Stimulated activated CD4-positive, alpha-beta T cell treated with anti-CD3 and anti-CD28 coated beads, TNF-alpha, amount 100 ng/mL, for 1 hour (primary cell): ENCODE data around the gene DOCK2.
"Not testable (repeated sequence)": the region's sequence is repeated elsewhere in the genome, so short reads cannot be mapped to it uniquely, and the experiment has no call there.

Experiments
- DNase-seq, 3 donors: peaks; one replicate each; pipeline ENCODE4 v3.0.0-alpha.2; 2020; ENCODE audit warnings: low read depth in 3 of 3, low spot score in 1 of 3

The DOCK2 gene

DNA sequence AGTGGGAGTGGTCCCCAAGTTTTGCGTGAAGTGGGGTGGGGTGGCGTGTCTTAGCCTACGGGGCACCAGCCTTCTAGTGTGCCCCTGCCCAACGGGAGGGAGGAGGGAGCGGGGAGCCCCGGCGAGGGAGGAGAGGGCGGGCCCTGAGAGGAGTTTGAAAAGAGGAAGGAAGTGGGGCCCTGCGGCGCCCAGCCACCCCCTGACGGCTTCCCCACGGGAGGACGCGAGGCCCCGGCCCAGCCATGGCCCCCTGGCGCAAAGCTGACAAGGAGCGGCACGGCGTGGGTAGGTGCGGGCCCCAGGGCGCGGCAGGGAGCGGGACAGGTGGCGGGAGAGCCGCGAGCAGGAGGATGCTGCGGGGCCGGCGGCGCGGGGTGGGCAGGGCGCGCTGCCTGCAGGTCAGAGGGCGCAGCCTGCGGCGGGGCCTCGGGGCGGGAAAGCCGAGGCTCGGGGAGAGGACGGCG is at the start of gene DOCK2:
TSS of gene DOCK2 (plus strand) at position 191 of the 464 bp plus-strand sequence. CDS start at position 243, 52 bp downstream.
- DNase-seq: peak in 2 of 3 donors; percentile 34 to 52

DNA sequence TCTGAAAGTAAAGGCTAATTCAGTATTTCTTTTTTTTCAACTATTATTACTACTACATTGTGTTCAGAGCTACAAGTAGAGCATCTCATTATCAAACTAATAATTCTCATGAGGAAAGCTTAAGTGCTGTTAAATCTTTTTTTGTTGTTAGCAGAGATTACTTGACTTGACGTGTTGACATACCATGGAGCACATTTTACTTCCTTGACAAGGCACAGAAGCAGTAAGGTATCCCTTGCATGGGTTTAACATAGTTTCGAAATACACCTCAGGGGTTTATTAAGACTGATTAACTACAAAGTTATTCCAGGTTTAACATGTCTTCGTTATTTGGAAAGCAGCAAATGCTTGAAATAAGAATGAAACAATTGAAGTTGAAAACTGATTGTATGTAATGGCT is 46.5 kb upstream of the DOCK2 start:
- DNase-seq: no peak

DNA sequence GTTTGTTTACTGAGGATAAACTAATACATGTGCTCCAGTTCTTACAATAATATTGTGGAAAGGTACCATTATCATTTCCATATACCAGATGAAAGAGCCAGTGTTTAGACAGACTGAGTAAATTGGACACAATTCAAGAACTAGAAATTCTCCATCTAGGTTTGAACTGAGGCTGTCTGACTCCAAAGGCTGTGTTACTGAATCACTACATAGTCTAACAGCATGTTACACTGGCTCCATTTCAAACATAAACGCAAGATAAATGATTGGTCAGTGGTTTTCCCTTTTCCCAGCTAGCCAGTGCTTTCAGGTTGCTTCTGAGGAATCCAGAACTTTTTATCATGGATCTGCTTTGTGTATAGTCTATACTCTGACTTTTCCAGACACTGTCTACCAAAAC is 45.4 kb upstream of the DOCK2 start:
- no peak for DNase-seq

DNA sequence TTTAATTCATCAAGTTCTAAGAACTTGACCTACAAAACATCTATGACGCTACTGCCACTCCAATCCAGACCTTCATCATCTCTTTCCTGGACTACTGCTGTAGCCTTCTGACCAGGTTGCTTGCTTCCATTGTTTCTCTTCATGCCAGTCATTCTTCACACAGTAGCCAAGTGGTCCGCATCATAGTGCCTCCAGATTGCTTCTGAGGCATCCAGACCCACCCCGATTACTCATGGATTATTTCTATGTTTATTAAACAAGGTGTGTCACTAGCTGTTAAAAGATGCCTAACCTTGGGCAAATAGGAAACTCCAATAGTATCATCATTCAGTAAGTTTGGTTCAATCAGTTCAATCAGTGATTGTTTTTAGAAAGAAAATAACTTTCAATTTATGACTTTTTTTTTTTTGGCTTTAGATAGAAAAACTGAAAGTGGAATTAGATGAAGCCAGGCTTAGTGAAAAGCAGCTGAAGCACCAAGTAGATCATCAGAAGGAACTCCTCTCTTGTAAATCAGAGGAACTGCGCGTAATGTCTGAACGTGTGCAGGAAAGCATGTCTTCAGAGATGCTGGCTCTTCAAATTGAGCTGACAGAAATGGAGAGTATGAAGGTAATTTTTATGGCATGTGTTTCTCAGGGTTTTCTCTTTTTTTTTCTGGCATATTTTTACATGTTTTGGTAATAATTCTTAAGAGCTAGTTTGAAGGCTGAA is 44.0 kb upstream of the DOCK2 start:
- no peak for DNase-seq

DNA sequence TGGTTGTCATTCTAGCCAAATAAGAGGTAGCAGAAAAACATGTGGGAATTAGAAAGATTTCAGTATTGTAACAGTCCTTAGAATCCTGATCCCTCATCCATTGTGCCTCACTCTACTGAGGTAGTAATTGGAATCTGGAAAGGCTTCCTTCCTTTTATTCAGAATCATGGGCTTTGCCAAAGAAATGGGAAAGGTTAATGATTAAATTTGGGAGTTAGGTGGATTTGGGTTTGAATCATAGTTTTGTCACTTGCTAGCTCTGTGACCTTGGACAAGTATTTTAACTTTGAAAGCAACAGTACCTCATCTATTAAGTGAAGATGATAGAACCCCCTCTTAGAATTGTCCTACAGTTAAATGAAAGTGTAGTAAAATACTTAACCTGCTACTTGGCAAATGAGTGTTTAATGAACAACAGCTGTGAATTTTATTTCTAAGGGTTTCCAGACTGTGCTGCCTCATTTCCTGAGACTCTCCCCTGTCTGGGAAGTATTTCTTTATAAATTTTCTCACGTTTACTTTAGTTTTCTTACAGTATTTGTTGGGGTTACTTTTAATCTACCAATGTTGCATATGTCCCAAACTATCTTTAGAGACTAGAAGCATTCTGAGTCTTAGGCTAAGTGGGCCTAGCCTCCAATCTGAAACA is 41.8 kb upstream of the DOCK2 start:
- no peak for DNase-seq

DNA sequence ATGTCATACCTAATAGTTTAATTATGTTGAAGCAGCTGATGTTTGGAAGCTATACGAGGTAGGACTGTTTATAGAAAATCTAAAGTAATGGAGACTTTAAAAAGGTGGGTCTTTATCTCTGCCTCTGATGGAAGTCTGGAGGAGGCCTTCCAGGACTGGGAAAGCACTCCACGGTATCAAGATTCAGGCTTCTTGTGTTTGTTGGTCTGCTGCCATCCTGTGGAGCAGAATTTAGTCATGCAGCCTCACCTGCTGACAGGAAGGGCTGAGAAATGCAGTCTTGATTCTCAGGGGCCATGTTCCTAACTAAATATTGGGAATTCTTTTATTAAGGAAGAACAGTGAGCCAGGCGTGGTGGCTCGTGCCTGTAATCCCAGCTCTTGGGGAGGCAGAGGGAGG is 37.6 kb upstream of the DOCK2 start:
- DNase-seq: no peak

DNA sequence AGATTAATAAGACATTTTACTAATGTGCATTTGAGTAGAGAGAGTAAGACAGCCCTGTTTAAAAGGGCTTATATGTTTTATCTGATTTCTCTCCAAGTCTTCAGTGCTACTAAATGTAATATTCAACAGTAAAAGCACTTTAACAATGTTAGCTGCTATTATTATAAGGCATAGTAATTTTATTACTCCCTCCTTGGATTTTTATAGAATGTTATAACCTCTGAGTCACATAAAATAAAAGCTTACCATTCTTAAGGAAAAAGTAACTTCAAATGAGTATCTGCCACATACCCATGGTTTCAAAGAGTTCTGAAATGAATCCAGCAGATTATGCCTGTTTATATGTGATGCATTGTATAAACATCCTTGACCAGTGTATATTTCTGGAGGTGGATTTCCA is 34.5 kb upstream of the DOCK2 start:
- DNase-seq: no peak

DNA sequence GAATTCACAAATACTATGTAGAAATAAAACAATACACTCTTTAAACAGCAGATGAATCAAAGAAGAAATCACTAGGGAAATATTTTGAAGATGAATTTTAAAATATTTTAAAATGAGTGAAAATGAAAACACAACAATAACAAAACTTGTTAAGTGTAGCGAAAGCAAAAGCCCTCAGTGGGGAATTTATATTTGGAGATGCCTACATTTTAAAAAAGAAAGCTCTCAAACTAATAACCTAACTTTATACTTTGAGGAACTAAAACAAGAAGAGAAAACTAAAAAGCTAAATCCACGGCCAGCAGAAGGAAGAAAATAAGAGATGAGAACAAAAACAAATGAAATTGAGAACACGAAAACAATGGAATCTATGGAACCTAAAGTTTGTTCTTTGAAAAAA is 30.8 kb upstream of the DOCK2 start:
- DNase-seq: no peak

DNA sequence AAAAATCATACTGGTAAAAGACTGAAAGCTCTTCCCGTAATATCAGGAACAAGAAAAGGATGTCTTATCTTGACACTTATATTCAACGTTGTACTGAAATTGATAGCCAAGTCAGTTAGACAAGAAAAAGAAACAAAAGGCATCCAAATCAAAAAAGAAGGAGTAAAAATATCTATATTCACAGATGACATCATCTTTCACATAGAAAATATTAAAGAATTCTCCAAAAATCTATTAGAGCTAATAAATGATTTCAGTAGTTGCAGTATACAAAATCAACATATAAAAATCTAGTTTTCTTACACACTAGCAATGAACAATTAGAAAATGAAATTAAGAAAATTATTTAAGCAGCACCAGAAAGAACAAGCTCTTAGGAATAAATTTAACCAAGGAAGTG is 29.2 kb upstream of the DOCK2 start:
- DNase-seq: no peak

DNA sequence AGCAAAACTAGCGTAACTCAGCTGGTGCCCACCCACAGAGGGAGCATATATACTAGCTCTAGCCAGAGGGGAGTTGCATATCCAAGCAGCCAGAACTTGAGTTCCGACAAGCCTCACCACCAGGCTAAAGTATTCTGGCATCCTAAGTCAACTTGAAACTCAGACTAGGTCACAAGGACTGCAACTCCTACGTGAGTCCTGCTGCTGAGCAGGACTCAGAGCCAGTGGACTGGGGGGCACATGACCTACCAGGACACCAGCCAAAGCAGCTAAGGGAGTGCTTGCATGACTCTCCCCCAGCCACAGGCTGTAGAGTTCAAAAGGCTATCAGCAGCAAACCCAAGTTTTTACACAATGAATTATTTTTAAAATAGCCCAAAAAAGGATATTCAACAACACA is 27.4 kb upstream of the DOCK2 start:
- no peak for DNase-seq

DNA sequence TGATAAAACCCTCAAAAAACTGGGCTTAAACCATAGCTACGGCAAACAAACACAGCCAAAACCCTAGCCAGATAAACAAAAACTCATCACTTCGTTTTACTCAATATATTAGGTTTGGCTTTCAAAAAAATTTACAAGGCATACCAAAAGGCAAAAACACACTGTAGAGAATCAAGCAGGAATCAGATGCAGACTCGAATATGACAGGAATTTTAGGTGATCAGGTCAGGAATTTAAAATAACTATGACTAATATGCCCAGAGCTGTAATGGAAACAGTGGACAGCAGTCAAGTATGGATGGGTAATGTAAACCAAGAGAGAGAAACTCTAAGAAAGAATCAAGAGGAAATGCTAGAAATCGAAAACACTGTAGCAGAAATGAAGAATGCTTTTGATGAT is 26.5 kb upstream of the DOCK2 start:
- no peak for DNase-seq

DNA sequence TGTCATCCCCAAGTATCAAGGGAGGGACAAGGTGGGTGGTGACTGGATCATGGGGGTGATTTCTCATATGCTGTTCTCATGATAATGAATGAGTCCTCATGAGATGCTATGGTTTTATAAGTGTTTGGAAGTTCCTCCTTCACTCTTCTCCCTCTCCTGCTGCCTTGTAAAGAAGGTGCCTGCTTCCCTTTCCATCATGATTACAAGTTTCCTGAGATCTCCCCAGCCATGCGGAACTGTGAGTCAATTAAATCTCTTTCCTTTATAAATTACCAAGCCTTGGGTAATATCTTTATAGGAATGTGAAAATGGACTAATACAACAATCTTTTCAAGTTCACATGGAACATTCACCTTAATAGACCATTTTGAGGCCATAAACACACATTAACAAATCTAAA is 21.5 kb upstream of the DOCK2 start:
- DNase-seq: no peak

DNA sequence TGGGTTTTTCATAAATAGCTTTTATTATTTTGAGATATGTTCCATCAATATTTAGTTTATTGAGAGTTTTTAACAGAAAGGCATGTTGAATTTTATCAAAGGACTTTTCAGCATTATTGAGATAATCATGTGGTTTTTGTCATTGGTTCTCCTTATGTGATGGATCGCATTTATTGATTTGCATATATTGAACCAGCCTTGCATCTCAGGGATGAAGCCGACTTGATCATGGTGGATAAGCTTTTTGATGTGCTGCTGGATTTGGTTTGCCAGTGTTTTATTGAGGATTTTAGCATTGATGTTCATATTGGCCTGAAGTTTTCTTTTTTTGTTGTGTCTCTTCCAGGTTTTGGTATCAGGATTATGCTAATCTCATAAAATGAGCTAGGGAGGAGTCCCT is 12.8 kb upstream of the DOCK2 start:
- not testable (repeated sequence) for DNase-seq

DNA sequence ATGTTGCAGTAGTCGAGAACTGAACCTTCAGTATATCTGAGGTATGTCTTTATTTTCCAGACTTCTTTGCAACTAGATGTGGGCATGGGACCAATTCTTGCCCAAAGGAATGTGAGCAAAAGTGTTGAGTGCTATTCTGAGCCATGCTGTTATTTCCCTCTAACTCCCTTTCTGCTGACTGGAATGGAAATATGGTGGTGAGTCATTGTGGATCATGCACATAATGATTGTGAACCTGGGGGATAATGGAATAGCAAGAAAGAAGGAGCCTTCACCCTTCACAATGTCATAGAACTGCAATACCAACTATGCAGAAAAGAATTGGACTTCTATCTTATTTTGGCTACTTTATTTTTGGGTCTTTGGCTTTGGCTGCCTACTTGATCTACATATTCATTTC is 10.3 kb upstream of the DOCK2 start:
- DNase-seq: no peak

DNA sequence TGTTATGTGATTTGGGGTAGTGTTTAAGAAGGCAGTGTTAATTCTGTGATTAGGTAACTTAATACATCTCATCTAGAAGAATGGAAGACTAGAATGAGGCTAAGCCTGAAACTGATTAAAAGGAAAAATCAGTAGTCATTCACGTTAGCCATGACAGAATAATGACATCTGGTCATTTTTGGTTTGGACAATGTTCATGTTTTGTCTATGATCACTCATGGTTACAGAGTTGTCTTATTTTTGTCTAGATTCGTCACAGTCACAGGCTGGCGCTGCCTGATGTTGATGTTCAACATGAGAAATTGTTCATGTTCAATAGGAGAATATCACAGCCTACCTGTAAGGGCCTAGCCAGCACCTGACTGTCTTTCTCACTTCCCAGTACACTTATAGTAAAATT is 9.5 kb upstream of the DOCK2 start:
- DNase-seq: no peak

DNA sequence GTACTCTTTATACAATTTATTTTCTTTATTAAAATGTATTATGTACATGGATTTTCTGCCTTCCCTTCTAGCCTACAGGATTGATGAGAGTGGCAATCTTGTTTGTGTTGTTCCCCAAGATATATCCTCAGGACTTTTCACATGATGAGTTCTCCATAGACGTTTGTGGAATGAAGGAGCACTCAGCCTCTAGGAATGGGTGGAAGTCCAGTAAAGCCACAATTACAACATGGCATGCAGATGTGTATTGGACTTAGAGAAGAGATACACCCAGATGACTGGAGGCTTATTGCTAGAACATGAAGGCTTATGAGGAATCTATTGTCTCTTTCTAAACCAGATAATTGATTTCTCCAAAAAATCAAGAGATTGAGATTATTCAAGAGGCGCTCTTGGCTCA is 8.2 kb upstream of the DOCK2 start:
- no peak for DNase-seq

DNA sequence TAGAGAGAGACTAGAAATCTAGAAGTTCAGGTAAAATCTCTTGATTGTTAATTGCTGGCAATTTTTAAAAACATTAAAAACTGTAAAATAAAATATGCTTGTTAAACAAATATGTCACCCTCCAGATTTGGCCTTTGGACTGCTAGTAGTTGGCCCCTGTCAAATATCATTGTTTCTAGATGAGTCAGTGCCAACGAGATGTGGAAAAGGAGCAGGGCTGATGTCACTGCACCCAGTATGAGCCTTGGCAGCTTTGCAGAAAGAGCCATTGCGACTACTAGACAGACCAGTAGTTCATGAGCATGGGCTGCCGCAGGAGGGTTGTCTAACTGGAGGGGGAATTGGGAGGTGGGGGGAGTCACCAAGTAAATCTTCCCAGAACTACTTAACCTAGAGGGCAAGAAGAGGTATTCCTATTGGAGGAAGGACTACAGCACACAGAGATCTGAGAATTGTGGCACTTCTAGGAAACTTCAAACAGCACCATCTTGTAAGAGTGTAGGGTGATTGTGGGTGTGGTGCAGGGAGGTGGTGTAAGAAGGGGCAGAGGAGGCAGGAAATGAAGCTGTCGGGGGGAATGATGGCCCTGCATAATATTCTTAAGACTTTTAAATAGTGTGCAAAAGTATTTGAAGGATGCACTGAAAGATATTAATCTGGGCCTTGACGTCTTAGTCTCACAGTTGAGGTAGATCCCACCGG is 7.1 kb upstream of the DOCK2 start:
- DNase-seq: no peak

DNA sequence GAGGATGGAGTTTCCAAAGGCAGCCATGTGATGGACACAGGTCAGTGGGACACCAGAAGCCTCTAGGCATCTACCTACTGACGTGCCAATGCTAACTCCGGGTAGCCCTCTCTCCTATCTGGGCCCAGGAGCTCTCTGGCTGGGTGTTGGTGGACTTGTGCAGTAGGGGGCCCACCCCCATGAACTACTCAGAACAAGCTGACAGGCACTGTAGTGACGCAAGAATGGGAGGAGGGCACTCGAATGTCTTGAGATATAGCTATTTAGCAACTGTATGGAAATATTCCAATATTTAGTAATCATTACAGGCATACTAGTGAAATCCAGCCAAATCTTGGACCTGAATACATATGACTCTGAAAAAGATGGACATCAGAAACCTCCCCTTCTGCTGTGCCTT is 5.7 kb upstream of the DOCK2 start:
- DNase-seq: no peak

DNA sequence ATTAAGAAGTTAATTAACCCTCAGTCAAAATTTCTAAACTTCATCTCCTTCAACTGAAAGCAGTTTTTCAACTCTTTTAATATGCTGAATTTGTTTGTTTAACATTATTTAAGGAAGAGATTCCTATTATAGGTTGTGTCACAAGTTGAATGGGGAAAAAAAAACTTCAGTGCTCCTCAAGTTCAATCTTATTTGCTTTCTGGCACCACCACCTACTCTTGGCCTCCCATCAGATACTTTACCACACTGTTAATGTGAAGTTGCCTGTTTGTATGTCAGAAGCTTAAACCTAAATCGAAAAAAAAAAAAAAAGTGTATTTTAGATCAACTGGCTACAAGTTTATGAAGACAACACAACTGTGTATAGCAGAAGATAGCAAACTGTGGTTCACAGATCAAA is 4.1 kb upstream of the DOCK2 start:
- DNase-seq: no peak

DNA sequence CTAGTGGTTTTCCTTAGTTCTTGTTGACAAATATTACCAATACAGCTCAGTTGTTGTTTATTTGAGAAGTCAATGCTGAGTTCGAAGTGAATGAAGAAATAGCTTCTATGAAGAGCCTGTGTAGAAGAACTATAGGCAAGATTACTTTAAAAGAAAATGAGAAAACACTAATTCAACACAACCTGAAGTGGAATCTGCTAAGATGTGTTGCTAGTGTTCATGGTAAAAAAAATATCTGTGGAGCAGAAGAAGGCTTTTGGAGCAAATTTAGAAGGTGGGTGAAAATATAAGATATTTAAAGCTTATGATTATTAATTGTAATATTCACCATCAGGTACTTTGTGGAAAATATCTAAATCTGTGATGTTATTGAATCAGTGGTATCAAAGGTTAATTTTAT is 2.5 kb upstream of the DOCK2 start:
- DNase-seq: no peak

DNA sequence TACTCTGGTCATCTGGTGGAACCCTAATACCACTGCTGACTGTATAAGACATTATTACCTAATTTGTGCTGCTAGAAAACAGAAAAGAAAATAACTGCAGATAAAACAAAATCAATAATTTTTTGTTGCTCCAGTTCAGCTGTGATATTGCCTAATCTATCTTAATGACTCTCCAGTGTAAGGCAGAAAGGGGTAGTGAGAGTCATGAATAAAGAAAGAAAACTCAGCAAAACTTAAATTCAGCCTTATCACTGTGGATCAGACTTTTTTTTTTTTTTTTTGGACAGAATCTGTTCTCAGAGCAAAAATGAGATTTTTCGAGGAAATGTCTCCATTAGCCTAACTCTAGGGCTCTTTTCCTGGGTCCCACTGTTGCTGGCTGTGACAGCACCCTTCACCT is 1.1 kb upstream of the DOCK2 start:
- no peak for DNase-seq

DNA sequence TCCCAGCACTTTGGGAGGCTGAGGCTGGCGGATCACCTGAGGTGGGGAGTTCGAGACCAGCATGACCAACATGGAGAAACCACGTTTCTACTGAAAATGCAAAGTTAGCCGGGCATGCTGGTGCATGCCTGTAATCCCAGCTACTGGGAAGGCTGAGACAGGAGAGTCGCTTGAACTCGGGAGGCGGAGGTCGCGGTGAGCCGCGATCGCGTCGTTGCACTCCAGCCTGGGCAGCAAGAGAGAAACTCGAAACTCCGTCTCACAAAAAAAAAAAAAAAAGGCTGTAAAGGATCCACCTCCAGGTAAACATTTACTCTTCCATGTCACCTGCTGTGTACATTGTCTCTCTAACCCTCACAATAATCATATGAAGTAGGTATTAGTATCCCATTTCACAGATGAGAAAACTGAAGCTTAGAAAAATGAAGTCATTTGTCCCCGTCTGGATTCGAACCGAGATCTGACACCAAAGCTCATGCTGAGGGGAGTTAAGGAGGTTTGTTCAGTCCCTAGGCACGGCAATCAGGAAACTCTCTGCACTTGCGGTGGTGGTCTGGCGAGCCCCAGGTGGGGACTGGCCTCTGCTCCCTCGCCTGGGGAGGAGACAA is 494 bp upstream of the DOCK2 start:
- no peak for DNase-seq
